ENCODE results near the gene LAT. TPM values are rescaled to one million over a fixed set of nuclear protein-coding genes. Genes with fewer than 3 reads are reported as not detected.
A peak's percentile ranks its signal among the peaks of the same experiment; 100 is the strongest.

Gene LAT
- total and polyA plus RNA-seq, 2 of the 13 experiments (the other 11 are each of a cell fraction or from before 2014, with no cell fraction given) = 2.0 to 3.0 TPM

DNA sequence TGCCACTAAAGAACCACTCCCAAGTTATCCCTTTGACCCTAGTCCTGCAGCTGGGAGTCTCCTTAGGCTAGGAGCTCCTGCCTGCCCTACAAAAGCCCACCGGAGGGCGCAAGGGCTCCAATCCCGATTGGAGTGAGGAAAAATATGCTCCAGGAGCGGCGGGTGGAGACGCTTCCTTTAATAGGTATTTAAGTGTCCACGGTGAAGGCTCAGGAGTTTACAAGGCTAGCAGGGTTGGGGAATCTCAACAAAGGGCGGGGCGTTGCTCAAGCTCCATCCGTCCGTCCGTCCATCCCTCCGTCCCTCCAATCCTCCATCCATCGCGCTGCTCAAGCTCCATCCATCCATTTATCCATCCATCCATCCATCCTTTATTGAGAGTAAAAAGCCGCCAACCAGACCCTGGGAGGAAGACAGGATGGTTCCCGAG is 10.8 kb upstream of the LAT start (continued):
- TF ChIP-seq, protein P1, sequence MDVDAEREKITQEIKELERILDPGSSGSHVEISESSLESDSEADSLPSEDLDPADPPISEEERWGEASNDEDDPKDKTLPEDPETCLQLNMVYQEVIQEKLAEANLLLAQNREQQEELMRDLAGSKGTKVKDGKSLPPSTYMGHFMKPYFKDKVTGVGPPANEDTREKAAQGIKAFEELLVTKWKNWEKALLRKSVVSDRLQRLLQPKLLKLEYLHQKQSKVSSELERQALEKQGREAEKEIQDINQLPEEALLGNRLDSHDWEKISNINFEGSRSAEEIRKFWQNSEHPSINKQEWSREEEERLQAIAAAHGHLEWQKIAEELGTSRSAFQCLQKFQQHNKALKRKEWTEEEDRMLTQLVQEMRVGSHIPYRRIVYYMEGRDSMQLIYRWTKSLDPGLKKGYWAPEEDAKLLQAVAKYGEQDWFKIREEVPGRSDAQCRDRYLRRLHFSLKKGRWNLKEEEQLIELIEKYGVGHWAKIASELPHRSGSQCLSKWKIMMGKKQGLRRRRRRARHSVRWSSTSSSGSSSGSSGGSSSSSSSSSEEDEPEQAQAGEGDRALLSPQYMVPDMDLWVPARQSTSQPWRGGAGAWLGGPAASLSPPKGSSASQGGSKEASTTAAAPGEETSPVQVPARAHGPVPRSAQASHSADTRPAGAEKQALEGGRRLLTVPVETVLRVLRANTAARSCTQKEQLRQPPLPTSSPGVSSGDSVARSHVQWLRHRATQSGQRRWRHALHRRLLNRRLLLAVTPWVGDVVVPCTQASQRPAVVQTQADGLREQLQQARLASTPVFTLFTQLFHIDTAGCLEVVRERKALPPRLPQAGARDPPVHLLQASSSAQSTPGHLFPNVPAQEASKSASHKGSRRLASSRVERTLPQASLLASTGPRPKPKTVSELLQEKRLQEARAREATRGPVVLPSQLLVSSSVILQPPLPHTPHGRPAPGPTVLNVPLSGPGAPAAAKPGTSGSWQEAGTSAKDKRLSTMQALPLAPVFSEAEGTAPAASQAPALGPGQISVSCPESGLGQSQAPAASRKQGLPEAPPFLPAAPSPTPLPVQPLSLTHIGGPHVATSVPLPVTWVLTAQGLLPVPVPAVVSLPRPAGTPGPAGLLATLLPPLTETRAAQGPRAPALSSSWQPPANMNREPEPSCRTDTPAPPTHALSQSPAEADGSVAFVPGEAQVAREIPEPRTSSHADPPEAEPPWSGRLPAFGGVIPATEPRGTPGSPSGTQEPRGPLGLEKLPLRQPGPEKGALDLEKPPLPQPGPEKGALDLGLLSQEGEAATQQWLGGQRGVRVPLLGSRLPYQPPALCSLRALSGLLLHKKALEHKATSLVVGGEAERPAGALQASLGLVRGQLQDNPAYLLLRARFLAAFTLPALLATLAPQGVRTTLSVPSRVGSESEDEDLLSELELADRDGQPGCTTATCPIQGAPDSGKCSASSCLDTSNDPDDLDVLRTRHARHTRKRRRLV (CRISPR knock-in tag; IDR thresholded peaks at IDR 0.05) = no peak
- TF ChIP-seq ZNF12 (CRISPR knock-in tag; IDR thresholded peaks at IDR 0.05) = peak; percentile 38; the same call in 1 of the 2 replicates
- no peak for TF ChIP-seq ZFP41 (CRISPR knock-in tag; IDR thresholded peaks at IDR 0.05; ENCODE audit: borderline replicate concordance)
- TF ChIP-seq ZKSCAN8 (CRISPR knock-in tag; IDR thresholded peaks at IDR 0.05; ENCODE audit: borderline replicate concordance) = no peak
- TF ChIP-seq, protein P2, sequence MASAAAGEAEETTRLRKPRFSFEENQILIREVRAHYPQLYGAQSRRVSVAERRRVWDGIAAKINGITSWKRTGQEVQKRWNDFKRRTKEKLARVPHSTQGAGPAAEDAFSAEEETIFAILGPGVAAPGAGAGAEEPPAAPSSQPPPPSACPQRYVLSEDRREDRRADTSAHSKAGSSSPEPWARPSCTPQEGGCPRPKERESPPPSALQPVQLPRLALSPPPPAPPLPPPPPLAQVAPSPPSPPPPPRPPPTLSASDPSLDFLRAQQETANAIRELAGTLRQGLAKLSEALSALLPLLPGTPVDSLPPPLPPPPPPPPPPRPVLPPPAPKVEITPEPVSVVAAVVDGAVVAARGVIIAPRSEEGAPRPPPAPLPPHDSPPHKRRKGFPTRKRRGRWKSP (CRISPR knock-in tag; IDR thresholded peaks at IDR 0.05) = no peak
- TF ChIP-seq, protein P3, sequence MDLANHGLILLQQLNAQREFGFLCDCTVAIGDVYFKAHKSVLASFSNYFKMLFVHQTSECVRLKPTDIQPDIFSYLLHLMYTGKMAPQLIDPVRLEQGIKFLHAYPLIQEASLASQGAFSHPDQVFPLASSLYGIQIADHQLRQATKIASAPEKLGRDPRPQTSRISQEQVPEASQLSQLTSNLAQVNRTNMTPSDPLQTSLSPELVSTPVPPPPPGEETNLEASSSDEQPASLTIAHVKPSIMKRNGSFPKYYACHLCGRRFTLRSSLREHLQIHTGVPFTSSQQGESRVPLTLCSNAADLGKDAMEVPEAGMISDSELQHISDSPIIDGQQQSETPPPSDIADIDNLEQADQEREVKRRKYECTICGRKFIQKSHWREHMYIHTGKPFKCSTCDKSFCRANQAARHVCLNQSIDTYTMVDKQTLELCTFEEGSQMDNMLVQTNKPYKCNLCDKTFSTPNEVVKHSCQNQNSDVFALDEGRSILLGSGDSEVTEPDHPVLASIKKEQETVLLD (CRISPR knock-in tag; IDR thresholded peaks at IDR 0.05; ENCODE audit: low read depth) = no peak
- no peak for TF ChIP-seq ZNF180 (CRISPR knock-in tag; IDR thresholded peaks at IDR 0.05; ENCODE audit: borderline replicate concordance, low read depth)
- TF ChIP-seq HMG20B (CRISPR knock-in tag; conservative IDR thresholded peaks at IDR 0.05) = no peak
- no peak for TF ChIP-seq KLF13 (CRISPR knock-in tag; IDR thresholded peaks at IDR 0.05)
- TF ChIP-seq, protein P4, sequence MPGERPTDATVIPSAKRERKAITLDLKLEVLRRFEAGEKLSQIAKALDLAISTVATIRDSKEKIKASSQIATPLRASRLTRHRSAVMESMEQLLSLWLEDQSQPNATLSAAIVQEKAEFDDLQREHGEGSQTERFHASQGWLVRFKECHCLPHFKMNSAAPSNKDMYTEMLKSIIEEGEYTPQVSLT (CRISPR knock-in tag; IDR thresholded peaks at IDR 0.05; ENCODE audit: borderline replicate concordance, low read depth) = no peak
- no peak for TF ChIP-seq RARG (CRISPR knock-in tag; IDR thresholded peaks at IDR 0.05; ENCODE audit: low read depth)
- TF ChIP-seq MED13 (CRISPR knock-in tag; IDR thresholded peaks at IDR 0.05) = no peak
- no peak for TF ChIP-seq ZNF660 (CRISPR knock-in tag; IDR thresholded peaks at IDR 0.05; ENCODE audit: borderline replicate concordance, low read depth)
- TF ChIP-seq ZFP36L1 (CRISPR knock-in tag; IDR thresholded peaks at IDR 0.05) = no peak

Data from HepG2 (cell line).